Brain microvascular endothelial cell (primary cell): Measurements from ENCODE around the gene RIMBP2.

Experiments
- DNase-seq: peaks from one replicate; pipeline ENCODE4 v3.0.0-alpha.2; 2020
- H3K27ac ChIP-seq: fragments of 250-450 bp; sonication (Bioruptor Pico); 2 replicates; pipeline ENCODE4 v1.5.1; 2020; ENCODE audit warnings: mild to moderate bottlenecking, moderate library complexity
- H3K27me3 ChIP-seq: fragments of 250-450 bp; sonication (Bioruptor Pico); replicated peaks from 2 replicates; pipeline ENCODE4 v1.5.1; 2020; ENCODE audit warnings: mild to moderate bottlenecking
- H3K36me3 ChIP-seq: fragments of 250-450 bp; sonication (Bioruptor Pico); replicated peaks from 2 replicates; pipeline ENCODE4 v1.5.1; 2020; ENCODE audit warnings: mild to moderate bottlenecking
- H3K4me3 ChIP-seq: 2 replicates; pipeline ENCODE4 v1.5.1; 2011; ENCODE audit warnings: low read depth, mild to moderate bottlenecking, control low read depth, low read length, moderate library complexity
- in situ Hi-C: cut with HindIII; loops from 2 replicates; pipeline ENCODE4 v1.10.0; 2017; ENCODE audit warnings: low sequenced_read_pairs, low pct_ligation_motif_present
- TF ChIP-seq, protein P1 (sequence below): IDR thresholded peaks from 2 replicates; pipeline ENCODE4 v1.5.1; 2011; ENCODE audit warnings: low read depth, mild to moderate bottlenecking, moderate library complexity, low read length, control low read depth, inconsistent platforms; ENCODE audit errors: missing control alignments

RIMBP2 gene

GRCh38 chr12:130626601-130627000 is 89.5 kb downstream of the RIMBP2 start:
- no peak for DNase-seq
- Histone ChIP-seq H3K27ac (no peak overlapping the region), H3K27me3 (no peaks in the 10 kb centered on the region), H3K4me3 (no peak overlapping the region), H3K36me3 (no peaks in the 10 kb centered on the region)
- TF ChIP-seq, protein P1, sequence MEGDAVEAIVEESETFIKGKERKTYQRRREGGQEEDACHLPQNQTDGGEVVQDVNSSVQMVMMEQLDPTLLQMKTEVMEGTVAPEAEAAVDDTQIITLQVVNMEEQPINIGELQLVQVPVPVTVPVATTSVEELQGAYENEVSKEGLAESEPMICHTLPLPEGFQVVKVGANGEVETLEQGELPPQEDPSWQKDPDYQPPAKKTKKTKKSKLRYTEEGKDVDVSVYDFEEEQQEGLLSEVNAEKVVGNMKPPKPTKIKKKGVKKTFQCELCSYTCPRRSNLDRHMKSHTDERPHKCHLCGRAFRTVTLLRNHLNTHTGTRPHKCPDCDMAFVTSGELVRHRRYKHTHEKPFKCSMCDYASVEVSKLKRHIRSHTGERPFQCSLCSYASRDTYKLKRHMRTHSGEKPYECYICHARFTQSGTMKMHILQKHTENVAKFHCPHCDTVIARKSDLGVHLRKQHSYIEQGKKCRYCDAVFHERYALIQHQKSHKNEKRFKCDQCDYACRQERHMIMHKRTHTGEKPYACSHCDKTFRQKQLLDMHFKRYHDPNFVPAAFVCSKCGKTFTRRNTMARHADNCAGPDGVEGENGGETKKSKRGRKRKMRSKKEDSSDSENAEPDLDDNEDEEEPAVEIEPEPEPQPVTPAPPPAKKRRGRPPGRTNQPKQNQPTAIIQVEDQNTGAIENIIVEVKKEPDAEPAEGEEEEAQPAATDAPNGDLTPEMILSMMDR = no peak
- in situ Hi-C loops = no loop called here

GRCh38 chr12:130625201-130625600 is 90.9 kb downstream of the RIMBP2 start:
- in situ Hi-C loops = no loop called here
- Histone ChIP-seq H3K27ac (no peak overlapping the region), H3K36me3 (no peaks in the 10 kb centered on the region), H3K27me3 (no peaks in the 10 kb centered on the region), H3K4me3 (no peak overlapping the region)
- no peak for DNase-seq
- TF ChIP-seq, protein P1 = no peak

DNA sequence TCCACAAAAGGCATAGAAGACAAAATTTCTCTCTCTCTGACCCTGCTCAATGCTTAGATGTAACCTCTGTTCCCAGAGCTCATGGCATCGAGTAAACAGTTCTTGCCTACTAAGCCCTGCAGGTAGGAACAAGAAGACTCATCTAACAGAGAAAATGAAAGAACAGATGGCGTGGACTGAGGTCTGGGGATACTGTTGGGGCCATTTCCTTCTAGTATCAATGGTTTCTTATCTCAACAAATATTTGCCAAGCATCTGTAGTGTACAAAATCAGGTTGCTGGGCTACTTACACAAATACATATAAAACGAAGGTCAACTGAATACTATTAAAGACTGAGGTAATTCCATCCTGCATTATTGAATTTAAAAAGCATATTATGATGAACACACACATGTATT is 93.3 kb downstream of the RIMBP2 start:
- Histone ChIP-seq H3K4me3 (no peak overlapping the region), H3K27ac (no peak overlapping the region), H3K36me3 (no peaks in the 10 kb centered on the region), H3K27me3 (no peaks in the 10 kb centered on the region)
- in situ Hi-C loops = no loop called here
- no peak for DNase-seq
- TF ChIP-seq, protein P1 = no peak

DNA sequence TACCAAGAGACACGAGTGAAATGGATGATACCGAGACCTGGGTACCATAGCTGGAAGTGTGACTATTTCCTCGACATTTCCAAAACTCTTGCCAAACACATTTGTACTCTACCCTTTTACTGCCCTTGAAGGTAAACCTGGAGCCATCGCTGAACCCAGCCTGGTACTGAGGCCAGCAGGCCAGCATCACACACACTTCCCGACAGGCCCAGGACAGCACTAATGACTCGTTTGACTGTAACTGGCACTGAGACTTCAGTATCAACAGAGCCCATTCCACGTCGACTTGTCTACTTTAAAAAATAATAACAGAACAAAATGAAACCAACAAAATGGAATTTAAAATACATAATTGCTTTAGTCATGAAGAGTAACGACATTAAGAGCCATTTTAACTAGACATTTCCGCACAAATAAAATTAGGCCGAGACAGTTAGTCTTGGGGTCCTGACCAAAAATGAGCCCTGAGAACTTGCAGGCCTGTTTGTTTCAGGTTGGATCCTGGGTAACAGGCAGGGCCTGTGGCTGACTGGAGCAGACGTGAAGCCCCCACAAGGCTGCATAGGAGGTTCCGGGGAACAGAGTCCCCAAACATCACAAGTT is 94.3 kb downstream of the RIMBP2 start:
- Histone ChIP-seq H3K27ac (no peak overlapping the region), H3K4me3 (no peak overlapping the region), H3K36me3 (no peaks in the 10 kb centered on the region), H3K27me3 (no peaks in the 10 kb centered on the region)
- in situ Hi-C loops = no loop called here
- TF ChIP-seq, protein P1 = no peak
- no peak for DNase-seq

DNA sequence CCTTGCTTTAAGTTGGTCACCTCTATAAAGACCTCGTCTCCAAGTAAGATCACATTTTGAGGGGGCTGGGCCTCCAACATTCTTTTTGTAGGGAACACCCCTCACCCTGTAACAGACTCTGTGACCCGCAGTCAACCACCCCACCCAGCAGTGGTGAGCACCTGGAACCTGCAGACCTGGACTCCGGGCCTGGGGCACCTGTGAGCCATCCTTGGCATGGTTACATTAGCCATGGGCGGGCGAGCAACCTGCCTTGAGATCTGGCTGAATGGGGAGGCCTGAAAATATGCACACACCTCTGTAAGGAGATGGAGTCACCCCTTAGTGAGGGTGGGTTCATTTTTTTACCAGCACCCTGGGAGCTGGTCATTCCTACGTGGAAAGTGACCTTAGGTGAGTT is 95.3 kb downstream of the RIMBP2 start:
- TF ChIP-seq, protein P1 = no peak
- in situ Hi-C loops = no loop called here

GRCh38 chr12:130620281-130620680 is 95.8 kb downstream of the RIMBP2 start:
- in situ Hi-C loops = no loop called here
- H3K4me3 ChIP-seq = no peak overlapping the region
- no peaks in the 10 kb centered on the region for H3K27me3 ChIP-seq
- TF ChIP-seq, protein P1 = no peak
- DNase-seq = no peak
- no peak overlapping the region for H3K27ac ChIP-seq
- no peaks in the 10 kb centered on the region for H3K36me3 ChIP-seq

More for the DNA sequence above, 95.3 kb downstream of the RIMBP2 start:
- Histone ChIP-seq H3K36me3 (no peaks in the 10 kb centered on the region), H3K27ac (no peak overlapping the region), H3K4me3 (no peak overlapping the region), H3K27me3 (no peaks in the 10 kb centered on the region)
- DNase-seq = no peak
